DOHH2 (cell line): ENCODE data around the gene CFAP46.

Source experiments
- EZH2phosphoT487 ChIP-seq: fragments of 200-600 bp; sonication (generic); IDR thresholded peaks from 2 replicates; pipeline ENCODE4 v1.6.1; 2017; ENCODE audit warnings: borderline replicate concordance, mild to moderate bottlenecking, antibody characterized with exemption, low read length, moderate library complexity, mixed read lengths
- TF ChIP-seq, protein P1 (sequence below): fragments of 200-600 bp; sonication (generic); IDR thresholded peaks from one replicate; pipeline ENCODE4 v1.5.1; 2014; ENCODE audit warnings: antibody characterized with exemption, mild to moderate bottlenecking, low read depth, low read length; ENCODE audit not compliant: poor library complexity, severe bottlenecking

- TF ChIP-seq, protein P1, sequence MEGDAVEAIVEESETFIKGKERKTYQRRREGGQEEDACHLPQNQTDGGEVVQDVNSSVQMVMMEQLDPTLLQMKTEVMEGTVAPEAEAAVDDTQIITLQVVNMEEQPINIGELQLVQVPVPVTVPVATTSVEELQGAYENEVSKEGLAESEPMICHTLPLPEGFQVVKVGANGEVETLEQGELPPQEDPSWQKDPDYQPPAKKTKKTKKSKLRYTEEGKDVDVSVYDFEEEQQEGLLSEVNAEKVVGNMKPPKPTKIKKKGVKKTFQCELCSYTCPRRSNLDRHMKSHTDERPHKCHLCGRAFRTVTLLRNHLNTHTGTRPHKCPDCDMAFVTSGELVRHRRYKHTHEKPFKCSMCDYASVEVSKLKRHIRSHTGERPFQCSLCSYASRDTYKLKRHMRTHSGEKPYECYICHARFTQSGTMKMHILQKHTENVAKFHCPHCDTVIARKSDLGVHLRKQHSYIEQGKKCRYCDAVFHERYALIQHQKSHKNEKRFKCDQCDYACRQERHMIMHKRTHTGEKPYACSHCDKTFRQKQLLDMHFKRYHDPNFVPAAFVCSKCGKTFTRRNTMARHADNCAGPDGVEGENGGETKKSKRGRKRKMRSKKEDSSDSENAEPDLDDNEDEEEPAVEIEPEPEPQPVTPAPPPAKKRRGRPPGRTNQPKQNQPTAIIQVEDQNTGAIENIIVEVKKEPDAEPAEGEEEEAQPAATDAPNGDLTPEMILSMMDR: no peak
- TF ChIP-seq EZH2phosphoT487: no peak
Observed at GRCh38 chr10:132957981-132958882, 15.9 kb upstream of the CFAP46 start.
